Transverse colon (tissue), 4 donors: ENCODE data around the gene FOXJ3.

Experiments
- CTCF ChIP-seq, 5 experiments: fragments of 200-600 bp in 3 of 5; fragments of 450-650 bp in 2 of 5; sonication (generic) in 3 of 5; IDR thresholded peaks; 1 replicate in 2 of 5; 2 replicates in 3 of 5; pipeline ENCODE4 v1.5.1; 2016 to 2017; ENCODE audit warnings: antibody characterized with exemption in 5 of 5, inconsistent platforms in 3 of 5, mild to moderate bottlenecking in 2 of 5, moderate library complexity in 1 of 5
- EP300 ChIP-seq: sonication (generic); formaldehyde crosslinking; IDR thresholded peaks from one replicate; pipeline ENCODE4 v1.6.1; 2017; ENCODE audit warnings: antibody characterized with exemption, low read depth
- POLR2A ChIP-seq: fragments of 450-650 bp; IDR thresholded peaks from one replicate; pipeline ENCODE4 v1.6.1; 2016; ENCODE audit warnings: antibody characterized with exemption, mild to moderate bottlenecking, moderate library complexity
- POLR2AphosphoS5 ChIP-seq, 3 donors: sonication (generic); formaldehyde crosslinking; IDR thresholded peaks; one replicate each; pipeline ENCODE4 v1.6.1; 2016; ENCODE audit warnings: antibody characterized with exemption in 3 of 3

- TF ChIP-seq POLR2A (no peak), CTCF (IDR thresholded peaks at IDR 0.05) (no peak), EP300 (no peak), POLR2AphosphoS5 (IDR thresholded peaks at IDR 0.05) (no peak)
Observed at GRCh38 chr1:42162181-42162580, 172.9 kb downstream of the FOXJ3 start.
